K562 (cell line): Measurements from ENCODE around the gene HCN4.

Source experiments
- CBX3 ChIP-seq, 2 experiments: IDR thresholded peaks; 1 replicate in 1 of 2; 2 replicates in 1 of 2; pipeline ENCODE4 v1.6.1; 2012; ENCODE audit warnings: inconsistent platforms in 2 of 2, low read length in 2 of 2, borderline replicate concordance in 1 of 2, control low read depth in 1 of 2
- HINFP ChIP-seq: fragments of 450-650 bp; conservative IDR thresholded peaks from 2 replicates; pipeline ENCODE4 v1.6.1; 2016; ENCODE audit warnings: missing genetic modification characterization, low read depth, mild to moderate bottlenecking, control low read depth, missing compliant biosample characterization
- HOMEZ ChIP-seq: fragments of 250-450 bp; sonication (Bioruptor Pico); IDR thresholded peaks from 2 replicates; pipeline ENCODE4 v1.4.0; 2020; ENCODE audit warnings: mild to moderate bottlenecking, moderate library complexity
- NFYB ChIP-seq: IDR thresholded peaks from 2 replicates; pipeline ENCODE4 v1.6.1; 2011; ENCODE audit warnings: mild to moderate bottlenecking, moderate library complexity; ENCODE audit not compliant: insufficient read length; ENCODE audit errors: extremely low read depth
- PCBP2 ChIP-seq: fragments of 200-400 bp; formaldehyde crosslinking; IDR thresholded peaks from 2 replicates; pipeline ENCODE4 v1.6.1; 2018; ENCODE audit warnings: low read length, low read depth, mild to moderate bottlenecking, moderate library complexity; ENCODE audit not compliant: poor library complexity, severe bottlenecking
- POLR2AphosphoS2 ChIP-seq: IDR thresholded peaks from 2 replicates; pipeline ENCODE4 v1.6.1; 2012; ENCODE audit warnings: low read length, improper control_type of control experiment
- RAD51 ChIP-seq: fragments of 450-650 bp; IDR thresholded peaks from 2 replicates; pipeline ENCODE4 v1.7.1; 2016; ENCODE audit warnings: low read depth, mild to moderate bottlenecking, borderline replicate concordance
- TAF1 ChIP-seq: IDR thresholded peaks from 2 replicates; pipeline ENCODE4 v1.6.1; 2011; ENCODE audit warnings: mild to moderate bottlenecking, low read length, moderate library complexity; ENCODE audit not compliant: insufficient read depth, control insufficient read depth, severe bottlenecking; ENCODE audit errors: extremely low read depth
- ZBTB8A ChIP-seq: fragments of 450-650 bp; IDR thresholded peaks from 2 replicates; pipeline ENCODE4 v1.6.1; 2018; ENCODE audit warnings: mild to moderate bottlenecking, moderate library complexity; ENCODE audit not compliant: partially characterized antibody
- TF ChIP-seq, protein P1 (sequence below): fragments of 450-650 bp; IDR thresholded peaks from 2 replicates; pipeline ENCODE4 v1.6.1; 2016; ENCODE audit warnings: borderline replicate concordance
- TF ChIP-seq, protein P2 (sequence below), 3 experiments: IDR thresholded peaks in 2 of 3; conservative IDR thresholded peaks in 1 of 3; 2 replicates each; pipeline ENCODE4 v1.5.1; 2011 to 2012; ENCODE audit warnings: low read length in 3 of 3, mild to moderate bottlenecking in 3 of 3, control low read depth in 2 of 3, improper control_type of control experiment in 1 of 3, inconsistent platforms in 1 of 3, low read depth in 1 of 3, mixed read lengths in 1 of 3, moderate library complexity in 1 of 3; ENCODE audit not compliant: insufficient read depth in 2 of 3

GRCh38 chr15:73385205-73385604, 16.4 kb upstream of the HCN4 start:
- no peak for TF ChIP-seq RAD51
- TF ChIP-seq, protein P1, sequence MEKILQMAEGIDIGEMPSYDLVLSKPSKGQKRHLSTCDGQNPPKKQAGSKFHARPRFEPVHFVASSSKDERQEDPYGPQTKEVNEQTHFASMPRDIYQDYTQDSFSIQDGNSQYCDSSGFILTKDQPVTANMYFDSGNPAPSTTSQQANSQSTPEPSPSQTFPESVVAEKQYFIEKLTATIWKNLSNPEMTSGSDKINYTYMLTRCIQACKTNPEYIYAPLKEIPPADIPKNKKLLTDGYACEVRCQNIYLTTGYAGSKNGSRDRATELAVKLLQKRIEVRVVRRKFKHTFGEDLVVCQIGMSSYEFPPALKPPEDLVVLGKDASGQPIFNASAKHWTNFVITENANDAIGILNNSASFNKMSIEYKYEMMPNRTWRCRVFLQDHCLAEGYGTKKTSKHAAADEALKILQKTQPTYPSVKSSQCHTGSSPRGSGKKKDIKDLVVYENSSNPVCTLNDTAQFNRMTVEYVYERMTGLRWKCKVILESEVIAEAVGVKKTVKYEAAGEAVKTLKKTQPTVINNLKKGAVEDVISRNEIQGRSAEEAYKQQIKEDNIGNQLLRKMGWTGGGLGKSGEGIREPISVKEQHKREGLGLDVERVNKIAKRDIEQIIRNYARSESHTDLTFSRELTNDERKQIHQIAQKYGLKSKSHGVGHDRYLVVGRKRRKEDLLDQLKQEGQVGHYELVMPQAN: no peak
- no peak for TF ChIP-seq CBX3 (IDR thresholded peaks at IDR 0.05; ENCODE audit: borderline replicate concordance in 1 of 2, low read length in 2 of 2)
- no peak for TF ChIP-seq HOMEZ (CRISPR knock-in tag)
- no peak for TF ChIP-seq PCBP2
- no peak for TF ChIP-seq POLR2AphosphoS2
- TF ChIP-seq, protein P2, sequence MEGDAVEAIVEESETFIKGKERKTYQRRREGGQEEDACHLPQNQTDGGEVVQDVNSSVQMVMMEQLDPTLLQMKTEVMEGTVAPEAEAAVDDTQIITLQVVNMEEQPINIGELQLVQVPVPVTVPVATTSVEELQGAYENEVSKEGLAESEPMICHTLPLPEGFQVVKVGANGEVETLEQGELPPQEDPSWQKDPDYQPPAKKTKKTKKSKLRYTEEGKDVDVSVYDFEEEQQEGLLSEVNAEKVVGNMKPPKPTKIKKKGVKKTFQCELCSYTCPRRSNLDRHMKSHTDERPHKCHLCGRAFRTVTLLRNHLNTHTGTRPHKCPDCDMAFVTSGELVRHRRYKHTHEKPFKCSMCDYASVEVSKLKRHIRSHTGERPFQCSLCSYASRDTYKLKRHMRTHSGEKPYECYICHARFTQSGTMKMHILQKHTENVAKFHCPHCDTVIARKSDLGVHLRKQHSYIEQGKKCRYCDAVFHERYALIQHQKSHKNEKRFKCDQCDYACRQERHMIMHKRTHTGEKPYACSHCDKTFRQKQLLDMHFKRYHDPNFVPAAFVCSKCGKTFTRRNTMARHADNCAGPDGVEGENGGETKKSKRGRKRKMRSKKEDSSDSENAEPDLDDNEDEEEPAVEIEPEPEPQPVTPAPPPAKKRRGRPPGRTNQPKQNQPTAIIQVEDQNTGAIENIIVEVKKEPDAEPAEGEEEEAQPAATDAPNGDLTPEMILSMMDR (IDR thresholded peaks at IDR 0.05 in 2 of 3, conservative IDR thresholded peaks at IDR 0.05 in 1 of 3; ENCODE audit: insufficient read depth in 2 of 3, low read depth in 1 of 3, low read length in 3 of 3): no peak
- TF ChIP-seq TAF1: no peak
- no peak for TF ChIP-seq HINFP (tag)
- no peak for TF ChIP-seq ZBTB8A
- TF ChIP-seq NFYB: no peak
